GM12878 (cell line): ENCODE measurements around the gene MEI1. TPM values are rescaled to one million over a fixed set of nuclear protein-coding genes. Genes with fewer than 3 reads are reported as not detected.
A peak's percentile ranks its signal among the peaks of the same experiment; 100 is the strongest.

Experiments used
- ATAC-seq: fragments of 200-7000 bp; cut with Tn5 transposase; 3 replicates; pipeline ENCODE4 v1.9.1; 2020; ENCODE audit warnings: mild to moderate bottlenecking, moderate library complexity
- BruUV-seq: library from RNA; stranded (reverse); fragments of 400-500 nt; replicated peaks from 2 replicates; lab custom pipeline; 2021; lab: Mats Ljungman, UMichigan
- CTCF ChIA-PET: fragments of 300-600 bp; sonication (Branson Sonifier 250); formaldehyde crosslinking; extraction: SDS; loops from one replicate; lab custom pipeline; 2021; ENCODE audit warnings: inconsistent platforms; lab: Yijun Ruan, JAX
- POLR2A ChIA-PET: fragments of 350-600 bp; formaldehyde crosslinking; extraction: SDS; loops from one replicate; lab custom pipeline; 2021; ENCODE audit warnings: inconsistent platforms; lab: Charles Lee
- RAD21 ChIA-PET: fragments of 300-600 bp; sonication (Branson Sonifier 250); formaldehyde crosslinking; loops from one replicate; lab custom pipeline; 2023; ENCODE audit warnings: antibody characterized with exemption; ENCODE audit not compliant: unreplicated experiment; lab: Charles Lee
- SMC1A ChIA-PET: fragments of 300-600 bp; sonication (Branson Sonifier 250); formaldehyde crosslinking; loops from one replicate; lab custom pipeline; 2023; ENCODE audit not compliant: unreplicated experiment, uncharacterized antibody; lab: Charles Lee
- DNase-seq: peaks from one replicate; pipeline ENCODE4 v3.0.0-alpha.2; 2011; ENCODE audit warnings: low read depth, low spot score
- FAIRE-seq: peaks from 3 replicates; lab custom pipeline; 2011; peaks lifted over from hg19 to GRCh38; lab: Jason Lieb, UNC
- H2AFZ ChIP-seq: 2 replicates; pipeline ENCODE4 v1.6.0; 2011; ENCODE audit warnings: low read depth, low read length, control low read depth; ENCODE audit not compliant: control insufficient read depth
- H3K27ac ChIP-seq: 2 replicates; pipeline ENCODE4 v1.5.1; 2011; ENCODE audit warnings: control low read depth; ENCODE audit not compliant: control insufficient read depth, insufficient read depth
- H3K27me3 ChIP-seq, 2 experiments: replicated peaks in 1 of 2; 2 replicates each; pipeline versions ENCODE4 v1.6.0 to v1.6.1; 2011; ENCODE audit warnings: low read length in 1 of 2; ENCODE audit not compliant: control insufficient read depth in 2 of 2, insufficient read depth in 2 of 2
- H3K36me3 ChIP-seq, 2 experiments: 2 replicates each; pipeline ENCODE4 v1.5.1; 2011; ENCODE audit warnings: low read length in 1 of 2; ENCODE audit not compliant: control insufficient read depth in 2 of 2, insufficient read depth in 2 of 2
- H3K4me1 ChIP-seq: 2 replicates; pipeline ENCODE4 v1.6.1; 2011; ENCODE audit warnings: mild to moderate bottlenecking, low read length, moderate library complexity, mixed read lengths; ENCODE audit not compliant: control insufficient read depth, insufficient read depth
- H3K4me2 ChIP-seq: 2 replicates; pipeline ENCODE4 v1.6.0; 2011; ENCODE audit warnings: control low read depth; ENCODE audit not compliant: control insufficient read depth, insufficient read depth
- H3K4me3 ChIP-seq: fragments of 200-600 bp; sonication (generic); 2 replicates; pipeline ENCODE4 v1.5.1; 2016
- H3K79me2 ChIP-seq: 2 replicates; pipeline ENCODE4 v1.6.0; 2011; ENCODE audit warnings: low read length; ENCODE audit not compliant: control insufficient read depth, insufficient read depth
- H3K9ac ChIP-seq: 2 replicates; pipeline ENCODE4 v1.8.0; 2011; ENCODE audit warnings: low read length, control low read depth, mixed read lengths; ENCODE audit not compliant: control insufficient read depth, insufficient read depth
- H3K9me3 ChIP-seq: replicated peaks from 3 replicates; pipeline ENCODE4 v1.5.1; 2011; ENCODE audit warnings: mild to moderate bottlenecking, low read length; ENCODE audit not compliant: control insufficient read depth, insufficient read depth
- H4K20me1 ChIP-seq: 2 replicates; pipeline ENCODE4 v1.6.0; 2011; ENCODE audit not compliant: control insufficient read depth, insufficient read depth
- JUNB ChIP-seq: IDR thresholded peaks from 2 replicates; pipeline ENCODE4 v1.6.1; 2016; ENCODE audit warnings: antibody characterized with exemption, mild to moderate bottlenecking
- SMARCA5 ChIP-seq: fragments of 450-650 bp; IDR thresholded peaks from 2 replicates; pipeline ENCODE4 v1.6.1; 2017; ENCODE audit warnings: mild to moderate bottlenecking
- TCF7 ChIP-seq: IDR thresholded peaks from 2 replicates; pipeline ENCODE4 v1.6.1; 2014; ENCODE audit warnings: antibody characterized with exemption, borderline replicate concordance
- WGBS: methylation state at CpG from one replicate; pipeline ENCODE4 v1.1.6; 2016; ENCODE audit warnings: low lambda C conversion rate; ENCODE audit not compliant: insufficient replicate concordance, insufficient coverage; ENCODE audit errors: missing lambda C conversion rate; 5-methylcytosine and 5-hydroxymethylcytosine counted together
- in situ Hi-C: fragments of 300-500 bp; cut with MboI; formaldehyde crosslinking; loops from 9 replicates; pipeline ENCODE4 v1.14.3; 2018; ENCODE audit warnings: mixed read lengths
- intact Hi-C: fragments of 100-400 bp; cut with micrococcal nuclease; formaldehyde crosslinking; loops from one replicate; pipeline ENCODE4 v1.14.2; 2022; ENCODE audit not compliant: unreplicated experiment
- polyA plus RNA-seq, 11 experiments: library from polyadenylated mRNA; depleted of rRNA in 4 of 11; unstranded in 6 of 11; stranded (reverse) in 5 of 11; fragments of >200 nt; fragmentation: Nextera tagmentation in 4 of 11; fragmentation: Illumina TruSeq in 1 of 11; extraction: Ambion mirVana in 4 of 11; extraction: Trizol in 1 of 11; gene quantifications; 1 replicate in 1 of 11; 2 replicates in 10 of 11; pipeline versions ENCODE4 v1.2.1 to v1.2.3, GENCODE V29; 2011 to 2016; ENCODE audit warnings: inconsistent platforms in 2 of 11, missing spikeins in 2 of 11, low read depth in 1 of 11
- total RNA-seq, 4 experiments: library from RNA; depleted of rRNA in 3 of 4; stranded (reverse); fragments of >200 nt in 3 of 4; fragmentation: Illumina TruSeq in 1 of 4; extraction: Trizol in 1 of 4; gene quantifications; 2 replicates each; pipeline versions ENCODE4 v1.2.1 to v1.2.3, GENCODE V29; 2013 to 2021
- TF ChIP-seq, protein P1 (sequence below): fragments of 150-350 bp; IDR thresholded peaks from 2 replicates; pipeline ENCODE4 v1.6.1; 2014; ENCODE audit warnings: mild to moderate bottlenecking, low read depth, low read length
- TF ChIP-seq, protein P2 (sequence below): fragments of 450-650 bp; IDR thresholded peaks from 2 replicates; pipeline ENCODE4 v1.6.1; 2017; ENCODE audit warnings: mild to moderate bottlenecking, low read depth, inconsistent platforms; ENCODE audit not compliant: poor library complexity, severe bottlenecking

The MEI1 gene
- total and polyA plus RNA-seq, 10 of the 15 experiments (the other 5 are each of a cell fraction or from before 2014, with no cell fraction given) = 27.9 to 48.9 (median 35.8) TPM

DNA sequence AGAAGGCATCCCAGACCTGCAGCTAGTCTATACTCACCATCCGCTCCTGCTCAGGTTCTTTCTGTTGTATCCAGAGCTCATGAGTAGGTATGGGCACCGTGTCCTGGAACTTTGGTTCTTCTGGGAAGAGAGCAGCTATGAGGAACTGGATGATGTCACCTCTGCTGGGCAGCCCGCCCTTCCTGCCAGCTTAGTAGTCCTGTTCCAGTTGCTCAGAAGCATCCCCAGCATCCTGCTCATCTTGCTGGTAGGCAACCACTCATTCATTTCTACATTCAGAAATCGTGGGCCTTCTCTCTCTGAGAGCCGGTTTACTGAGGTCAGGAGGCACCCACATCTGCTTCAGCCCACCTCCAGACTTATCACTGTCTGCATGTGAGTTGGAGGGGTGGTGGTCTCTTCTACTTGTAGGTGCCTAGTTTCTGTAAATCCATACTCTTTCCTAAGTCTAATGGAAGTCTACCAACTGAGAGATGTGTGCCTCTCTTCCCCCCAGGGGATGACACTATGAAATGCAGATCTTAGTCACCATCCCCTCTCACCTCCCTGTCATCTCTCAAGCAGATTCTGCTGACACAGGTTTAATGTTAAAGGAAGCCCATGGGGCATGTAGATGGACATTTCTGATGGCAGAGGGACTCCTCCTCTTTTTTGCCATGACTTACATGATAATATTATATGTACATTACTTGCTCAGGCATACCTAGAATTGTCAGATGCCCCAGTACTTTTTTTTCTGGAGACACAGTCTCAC is 71.6 kb downstream of the MEI1 start:
- TF ChIP-seq, protein P1, sequence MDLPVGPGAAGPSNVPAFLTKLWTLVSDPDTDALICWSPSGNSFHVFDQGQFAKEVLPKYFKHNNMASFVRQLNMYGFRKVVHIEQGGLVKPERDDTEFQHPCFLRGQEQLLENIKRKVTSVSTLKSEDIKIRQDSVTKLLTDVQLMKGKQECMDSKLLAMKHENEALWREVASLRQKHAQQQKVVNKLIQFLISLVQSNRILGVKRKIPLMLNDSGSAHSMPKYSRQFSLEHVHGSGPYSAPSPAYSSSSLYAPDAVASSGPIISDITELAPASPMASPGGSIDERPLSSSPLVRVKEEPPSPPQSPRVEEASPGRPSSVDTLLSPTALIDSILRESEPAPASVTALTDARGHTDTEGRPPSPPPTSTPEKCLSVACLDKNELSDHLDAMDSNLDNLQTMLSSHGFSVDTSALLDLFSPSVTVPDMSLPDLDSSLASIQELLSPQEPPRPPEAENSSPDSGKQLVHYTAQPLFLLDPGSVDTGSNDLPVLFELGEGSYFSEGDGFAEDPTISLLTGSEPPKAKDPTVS = no peak
- no peak for TF ChIP-seq SMARCA5
- TF ChIP-seq, protein P2, sequence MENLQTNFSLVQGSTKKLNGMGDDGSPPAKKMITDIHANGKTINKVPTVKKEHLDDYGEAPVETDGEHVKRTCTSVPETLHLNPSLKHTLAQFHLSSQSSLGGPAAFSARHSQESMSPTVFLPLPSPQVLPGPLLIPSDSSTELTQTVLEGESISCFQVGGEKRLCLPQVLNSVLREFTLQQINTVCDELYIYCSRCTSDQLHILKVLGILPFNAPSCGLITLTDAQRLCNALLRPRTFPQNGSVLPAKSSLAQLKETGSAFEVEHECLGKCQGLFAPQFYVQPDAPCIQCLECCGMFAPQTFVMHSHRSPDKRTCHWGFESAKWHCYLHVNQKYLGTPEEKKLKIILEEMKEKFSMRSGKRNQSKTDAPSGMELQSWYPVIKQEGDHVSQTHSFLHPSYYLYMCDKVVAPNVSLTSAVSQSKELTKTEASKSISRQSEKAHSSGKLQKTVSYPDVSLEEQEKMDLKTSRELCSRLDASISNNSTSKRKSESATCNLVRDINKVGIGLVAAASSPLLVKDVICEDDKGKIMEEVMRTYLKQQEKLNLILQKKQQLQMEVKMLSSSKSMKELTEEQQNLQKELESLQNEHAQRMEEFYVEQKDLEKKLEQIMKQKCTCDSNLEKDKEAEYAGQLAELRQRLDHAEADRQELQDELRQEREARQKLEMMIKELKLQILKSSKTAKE = no peak
- TF ChIP-seq TCF7 = no peak
- peak; percentile 39; the same call in 1 of the 2 replicates for TF ChIP-seq JUNB
- TF ChIP-seq, all 136 proteins: peak for 1
- POLR2A ChIA-PET = interaction anchor here (1.3 kb wide), 1 partner anchor 30 kb away, joined by 4 read pairs; the partner anchor contains the start of gene CCDC134
- in situ Hi-C loops = no loop called here
- Histone ChIP-seq H3K27me3 (no peaks in the 10 kb centered on the region), H3K9ac (no peak overlapping the region), H3K36me3 (no peaks in the 10 kb centered on the region; a peak in 2 of 4 replicates), H3K27ac (no peak overlapping the region), H4K20me1 (no peaks in the 10 kb centered on the region), H3K4me2 (no peak overlapping the region), H3K4me3 (no peak overlapping the region), H3K79me2 (no peaks in the 10 kb centered on the region), H2AFZ (no peak overlapping the region), H3K9me3 (no peaks in the 10 kb centered on the region), H3K4me1 (no peaks in the 10 kb centered on the region)
- ATAC-seq (peak; percentile 27; the same call in 1 of the 3 replicates), FAIRE-seq (no peak), DNase-seq (no peak)
- WGBS = 56% methylated on average over 5 of the region's 5 CpGs
- SMC1A ChIA-PET = interaction anchor here (1.4 to 1.5 kb wide), 2 partner anchors 10 to 24 kb away, joined by 5 to 7 read pairs; no protein-coding TSS in a partner anchor
- RAD21 ChIA-PET = no interaction called here
- CTCF ChIA-PET = interaction anchor here (1.1 to 3.8 kb wide), 3 partner anchors 9 to 73 kb away, joined by 4 to 24 read pairs (median 7); no protein-coding TSS in a partner anchor
- intact Hi-C loops = no loop called here
- no TSS peak for BruUV-seq
